GM19351 (cell line): ENCODE data around the gene DMRTA2.
A peak's percentile ranks its signal among the peaks of the same experiment; 100 is the strongest.

Experiments
- ATAC-seq: cut with Tn5 transposase; IDR thresholded peaks from one replicate; pipeline ENCODE4 v1.9.1; 2021; ENCODE audit warnings: mild to moderate bottlenecking, moderate library complexity; ENCODE audit not compliant: unreplicated experiment

The DMRTA2 gene

GRCh38 chr1:50424045-50424883 is 1.0 kb upstream of the DMRTA2 start:
- no peak for ATAC-seq

- no peak for ATAC-seq
These were observed 392 bp upstream of the DMRTA2 start for GRCh38 chr1:50423670-50424000.

DNA sequence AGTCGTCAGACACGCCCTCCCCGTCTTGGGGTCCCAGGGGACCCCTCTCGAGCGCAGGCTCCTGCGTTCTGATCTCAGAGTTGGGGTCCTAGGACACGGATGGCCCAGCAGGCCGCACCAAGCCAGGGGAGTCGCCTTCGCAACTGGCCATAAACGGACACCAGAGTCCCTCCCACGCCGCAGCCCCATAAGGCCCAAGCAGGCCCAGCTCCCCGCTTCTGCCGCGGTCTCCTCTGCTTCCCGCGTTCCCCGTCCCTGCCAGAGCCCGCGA is 633 bp downstream of the DMRTA2 start:
- ATAC-seq, result no peak

DNA sequence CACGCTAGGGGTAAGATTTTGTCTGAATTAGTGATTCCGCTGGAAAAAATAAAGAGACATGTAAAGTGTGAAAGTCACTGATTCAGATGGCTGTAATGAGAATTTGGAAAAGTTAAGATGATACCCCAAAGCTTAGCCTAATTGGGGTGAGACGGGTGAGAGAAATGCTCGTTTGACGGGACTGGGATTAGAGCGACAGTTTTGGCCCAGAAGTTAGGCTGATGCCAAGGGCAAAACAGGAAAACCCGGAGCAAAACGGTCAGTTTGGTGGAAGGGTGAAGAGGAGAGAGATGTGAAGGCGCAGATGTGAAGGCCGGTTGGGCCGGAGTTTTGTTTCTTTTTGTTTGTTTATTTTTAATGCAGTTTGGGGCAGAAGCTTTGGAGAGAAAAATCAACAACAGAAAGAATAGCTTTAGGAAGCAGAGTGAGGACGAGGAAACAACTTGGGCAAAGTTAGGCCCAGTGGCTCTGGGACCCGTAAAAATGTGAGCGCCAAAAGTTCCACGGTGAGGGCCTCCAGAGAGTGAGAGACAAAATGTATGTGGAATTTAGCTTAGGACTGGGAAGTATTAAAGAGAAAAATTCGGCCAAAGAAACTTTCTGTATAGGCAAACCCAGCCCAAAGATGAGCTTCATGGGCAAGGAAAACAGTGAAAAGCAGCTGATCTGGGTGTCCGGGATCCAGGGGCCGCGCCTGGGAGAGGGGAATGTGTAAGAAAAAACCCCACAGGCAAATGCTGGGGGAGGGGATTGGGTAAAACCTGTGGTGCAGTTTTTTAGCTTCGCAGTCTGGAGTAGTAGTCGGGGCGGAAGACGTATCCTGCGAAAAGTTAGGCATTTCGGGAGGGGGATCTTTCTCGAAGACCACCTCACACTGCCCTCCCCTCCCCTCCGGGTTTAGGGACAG is 1.2 kb downstream of the DMRTA2 start:
- no peak for ATAC-seq

- no peak for ATAC-seq
These were observed 1.9 kb downstream of the DMRTA2 start for GRCh38 chr1:50421366-50421748.

DNA sequence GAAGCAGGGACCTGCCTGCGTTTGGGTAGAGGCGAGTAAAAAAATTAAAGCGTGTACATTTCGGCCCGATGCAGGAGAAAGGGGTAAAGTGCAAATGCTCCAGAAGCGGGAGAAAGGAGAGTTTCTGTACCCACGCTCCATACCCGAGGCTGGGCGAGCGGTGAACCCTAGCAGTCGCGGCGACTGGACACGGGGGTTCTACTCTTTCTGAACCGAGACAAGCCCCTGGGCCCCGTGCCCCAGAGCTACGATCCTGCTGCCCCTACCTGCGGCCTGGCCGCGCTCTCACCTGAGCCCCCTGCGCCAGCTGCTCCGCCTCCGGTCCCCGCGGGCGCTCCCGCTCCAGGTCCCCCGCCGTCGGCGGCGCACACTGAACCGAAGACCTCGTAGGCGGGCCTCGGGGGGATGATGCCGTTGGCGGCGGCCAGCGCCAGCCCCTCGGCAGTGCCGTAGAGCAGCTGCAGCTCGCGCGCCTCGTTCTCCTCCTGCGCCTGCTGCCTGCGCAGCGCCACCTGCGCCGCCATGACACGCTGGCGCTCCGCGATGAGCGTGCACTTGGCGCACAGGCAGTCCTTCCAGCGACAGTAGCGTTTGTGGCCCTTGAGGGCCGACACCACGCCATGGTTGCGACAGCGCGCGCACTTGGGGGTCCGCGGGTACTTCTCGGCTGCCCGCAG is 2.4 kb downstream of the DMRTA2 start:
- peak; percentile 37 for ATAC-seq

- ATAC-seq, result no peak
These were observed 3.2 kb downstream of the DMRTA2 start for GRCh38 chr1:50419907-50420677.

GRCh38 chr1:50419192-50419906 is 3.9 kb downstream of the DMRTA2 start:
- ATAC-seq, result no peak

- no peak for ATAC-seq
These were observed 4.6 kb downstream of the DMRTA2 start for GRCh38 chr1:50418600-50419109.

- no peak for ATAC-seq
These were observed 5.2 kb downstream of the DMRTA2 start for GRCh38 chr1:50417946-50418599.

- ATAC-seq, result no peak
These were observed 5.7 kb downstream of the DMRTA2 start for GRCh38 chr1:50417507-50417906.

DNA sequence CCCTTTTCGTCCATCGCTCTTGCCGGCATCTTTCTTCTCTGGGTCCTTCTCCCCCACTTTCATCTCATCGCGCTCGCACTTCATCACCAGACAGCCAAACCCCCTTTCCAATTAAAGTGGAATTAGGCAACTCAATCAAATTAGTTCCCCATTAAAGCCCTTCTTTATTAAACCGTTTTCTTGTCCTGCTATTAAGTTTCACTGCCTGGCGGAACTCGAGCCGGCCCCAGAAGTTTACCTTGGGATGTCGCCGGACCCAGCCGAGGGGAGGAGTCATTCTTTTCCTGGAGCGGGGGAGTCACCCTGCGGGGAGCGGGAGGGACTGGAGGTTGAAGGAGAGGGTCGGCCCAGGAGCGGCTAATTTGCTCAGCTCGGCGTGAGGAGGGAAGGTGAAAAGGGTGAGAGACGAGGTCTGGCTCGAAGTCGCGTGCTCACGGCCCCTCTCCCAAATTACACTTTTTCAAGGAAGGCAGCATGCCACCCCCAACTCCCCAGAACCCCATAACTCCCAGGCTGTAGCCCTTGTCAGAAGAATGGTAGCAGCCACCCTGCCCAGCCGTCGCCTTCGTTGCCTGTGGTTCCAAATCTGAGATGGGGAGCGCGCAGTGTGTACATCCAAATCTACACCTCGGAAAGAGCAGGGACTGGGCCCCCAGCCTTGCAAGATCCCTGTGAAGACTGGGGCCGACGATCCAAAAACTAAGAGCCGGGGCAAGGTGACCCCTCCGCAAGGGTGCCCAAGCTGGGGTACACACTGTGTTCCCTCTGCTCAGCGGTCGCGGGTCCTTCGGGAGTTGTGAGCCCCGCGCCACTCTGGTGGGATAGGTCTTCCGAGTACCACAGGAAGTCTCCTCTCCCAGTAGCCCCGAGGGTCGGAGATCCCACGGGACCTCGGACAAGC is 6.4 kb downstream of the DMRTA2 start:
- no peak for ATAC-seq

- no peak for ATAC-seq
These were observed 7.1 kb downstream of the DMRTA2 start for GRCh38 chr1:50416150-50416527.

- no peak for ATAC-seq
These were observed 7.8 kb downstream of the DMRTA2 start for GRCh38 chr1:50415235-50416149.

DNA sequence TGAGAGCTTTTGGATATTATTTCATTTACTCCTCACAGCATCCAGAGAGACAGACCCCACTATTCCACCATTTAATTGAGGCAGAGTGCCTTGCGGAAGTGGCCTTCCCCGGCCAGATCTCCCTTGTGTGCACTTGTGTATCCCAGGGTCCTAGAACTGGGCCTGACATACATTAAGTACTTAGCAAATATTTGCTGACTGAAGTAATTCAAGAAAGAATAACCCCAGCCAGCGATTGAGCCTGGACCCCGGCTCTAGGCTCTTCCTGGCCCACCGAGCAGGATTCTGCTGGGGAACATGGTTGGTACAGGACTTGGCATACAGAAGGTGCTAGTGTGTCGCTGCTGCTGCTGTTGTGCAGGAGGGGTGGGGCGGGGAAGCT is 8.4 kb downstream of the DMRTA2 start:
- no peak for ATAC-seq

DNA sequence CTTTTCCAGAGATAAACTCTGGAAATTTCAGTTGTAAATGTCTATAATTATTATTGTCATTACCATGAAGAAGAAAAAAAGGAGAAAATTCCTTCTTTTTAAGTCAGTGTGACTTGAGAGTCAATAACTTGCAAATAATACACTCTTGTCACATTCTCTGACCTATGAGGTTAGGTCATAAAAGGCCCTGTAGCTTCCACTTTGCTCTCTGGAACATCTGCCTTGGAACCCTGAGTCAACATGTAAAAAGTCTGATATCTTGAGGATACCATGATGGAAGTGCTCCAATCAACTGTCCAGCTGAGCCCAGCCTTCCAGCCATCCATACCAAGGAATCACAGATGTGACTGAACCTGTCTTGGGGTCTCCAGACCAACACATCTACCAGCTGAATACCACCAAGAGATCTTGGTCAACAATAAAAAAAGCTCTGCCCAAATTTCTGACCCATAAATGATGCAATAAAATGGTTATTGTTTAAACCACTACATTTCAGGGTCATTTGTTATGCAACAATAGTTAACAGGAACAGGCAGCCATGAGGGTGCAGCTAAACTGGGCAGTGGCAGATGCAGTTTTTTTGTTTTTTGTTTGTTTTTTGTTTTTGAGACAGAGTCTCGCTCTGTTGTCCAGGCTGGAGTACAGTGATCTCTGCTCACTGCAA is 10.3 kb downstream of the DMRTA2 start:
- ATAC-seq, result no peak

- no peak for ATAC-seq
These were observed 17.4 kb downstream of the DMRTA2 start for GRCh38 chr1:50405814-50406213.
